K562 (cell line): ENCODE results near the gene PTCH1. TPM values are rescaled to one million over a fixed set of nuclear protein-coding genes. Genes with fewer than 3 reads are reported as not detected.

ENCODE experiments used
- ATF1 ChIP-seq, 2 experiments: fragments of 450-650 bp in 1 of 2; IDR thresholded peaks; 2 replicates each; pipeline ENCODE4 v1.6.1; 2016; ENCODE audit warnings: missing compliant biosample characterization in 1 of 2, missing genetic modification characterization in 1 of 2
- ATF6 ChIP-seq: sonication (generic); formaldehyde crosslinking; IDR thresholded peaks from 2 replicates; pipeline ENCODE4 v1.4.0; 2020; ENCODE audit warnings: mild to moderate bottlenecking, missing genetic modification reagents
- ELF1 ChIP-seq: fragments of 200-800 bp; sonication (Bioruptor generic); IDR thresholded peaks from 2 replicates; pipeline ENCODE4 v1.6.1; 2016; ENCODE audit warnings: missing genetic modification characterization, missing compliant biosample characterization
- FUS ChIP-seq: fragments of 200-400 bp; formaldehyde crosslinking; optimal IDR thresholded peaks from 2 replicates; pipeline ENCODE3; 2017; ENCODE audit warnings: low read depth, low read length
- HINFP ChIP-seq: fragments of 450-650 bp; conservative IDR thresholded peaks from 2 replicates; pipeline ENCODE4 v1.6.1; 2016; ENCODE audit warnings: missing genetic modification characterization, low read depth, mild to moderate bottlenecking, control low read depth, missing compliant biosample characterization
- IRF2 ChIP-seq: sonication (generic); formaldehyde crosslinking; IDR thresholded peaks from 2 replicates; pipeline ENCODE4 v1.8.1; 2022; ENCODE audit warnings: mild to moderate bottlenecking, missing genetic modification reagents
- MEF2A ChIP-seq: IDR thresholded peaks from 2 replicates; pipeline ENCODE4 v1.6.1; 2011; ENCODE audit warnings: low read depth, mild to moderate bottlenecking, low read length, moderate library complexity; ENCODE audit not compliant: control insufficient read depth
- NBN ChIP-seq: fragments of 450-650 bp; IDR thresholded peaks from 2 replicates; pipeline ENCODE4 v1.6.1; 2016; ENCODE audit warnings: low read depth, mild to moderate bottlenecking
- NEUROD1 ChIP-seq: fragments of 150-350 bp; IDR thresholded peaks from 2 replicates; pipeline ENCODE4 v1.6.1; 2014; ENCODE audit warnings: borderline replicate concordance, low read length, low read depth; ENCODE audit not compliant: partially characterized antibody
- NFIC ChIP-seq: fragments of 450-650 bp; IDR thresholded peaks from 2 replicates; pipeline ENCODE4 v1.6.1; 2017; ENCODE audit warnings: mild to moderate bottlenecking, inconsistent platforms
- NUFIP1 ChIP-seq: fragments of 450-650 bp; IDR thresholded peaks from 2 replicates; pipeline ENCODE4 v1.6.1; 2018; ENCODE audit not compliant: partially characterized antibody
- PHF20 ChIP-seq: fragments of 450-650 bp; IDR thresholded peaks from 2 replicates; pipeline ENCODE4 v1.6.1; 2018; ENCODE audit not compliant: partially characterized antibody
- POLR2A ChIP-seq: fragments of 450-650 bp; conservative IDR thresholded peaks from 2 replicates; pipeline ENCODE4 v1.6.1; 2016
- RUNX1 ChIP-seq: sonication (generic); IDR thresholded peaks from 2 replicates; pipeline ENCODE4 v1.6.1; 2016; ENCODE audit warnings: antibody characterized with exemption, low read depth
- UBTF ChIP-seq, 2 experiments: IDR thresholded peaks; 2 replicates each; pipeline ENCODE4 v1.6.1; 2012; ENCODE audit warnings: improper control_type of control experiment in 2 of 2, low read depth in 2 of 2, low read length in 2 of 2, borderline replicate concordance in 1 of 2
- ZBTB11 ChIP-seq, 3 experiments: fragments of 200-800 bp in 1 of 3; fragments of 250-450 bp in 1 of 3; fragments of 450-650 bp in 1 of 3; sonication (Bioruptor Pico) in 1 of 3; sonication (Bioruptor generic) in 1 of 3; formaldehyde crosslinking in 1 of 3; IDR thresholded peaks; 2 replicates each; pipeline versions ENCODE4 v1.6.1 to v1.8.0; 2016 to 2022; ENCODE audit warnings: mild to moderate bottlenecking in 2 of 3, missing genetic modification characterization in 2 of 3, missing compliant biosample characterization in 1 of 3, moderate library complexity in 1 of 3
- ZKSCAN3 ChIP-seq: fragments of 250-450 bp; sonication (Bioruptor Pico); IDR thresholded peaks from 2 replicates; pipeline ENCODE4 v1.4.0; 2020
- polyA plus RNA-seq, 8 experiments: library from polyadenylated mRNA; depleted of rRNA in 4 of 8; stranded (reverse) in 5 of 8; unstranded in 3 of 8; fragments of >200 nt; fragmentation: Nextera tagmentation in 2 of 8; fragmentation: Illumina TruSeq in 1 of 8; extraction: Ambion mirVana in 2 of 8; extraction: Trizol in 1 of 8; gene quantifications; 2 replicates each; pipeline versions ENCODE4 v1.2.1 to v1.2.3, GENCODE V29; 2011 to 2014; ENCODE audit warnings: inconsistent platforms in 1 of 8, missing spikeins in 1 of 8
- total RNA-seq, 7 experiments: library from RNA; depleted of rRNA in 6 of 7; stranded (reverse); fragments of >200 nt in 6 of 7; fragmentation: Illumina TruSeq in 2 of 7; extraction: Trizol in 2 of 7; gene quantifications; 2 replicates each; pipeline versions ENCODE4 v1.2.1 to v1.2.3, GENCODE V29; 2011 to 2021; ENCODE audit warnings: low replicate concordance in 1 of 7

PTCH1 gene
- total and polyA plus RNA-seq, 9 of the 15 experiments (the other 6 are each of a cell fraction or from before 2014, with no cell fraction given): 0.70 to 9.9 (median 3.8) TPM

- 0 out of 2 replicates have a peak, but pooled peaks have one; percentile 29 for TF ChIP-seq HINFP (tag)
- TF ChIP-seq NEUROD1: peak; percentile 22
- no peak for TF ChIP-seq ZKSCAN3 (CRISPR knock-in tag)
- peak; percentile 75 for TF ChIP-seq NFIC
- TF ChIP-seq NBN: peak; percentile 89
- TF ChIP-seq UBTF (IDR thresholded peaks at IDR 0.05; ENCODE audit: borderline replicate concordance in 1 of 2, low read depth in 2 of 2, low read length in 2 of 2): peak in 1 of 2 experiments; percentile 75; a peak in 2 of 4 replicates
- peak; percentile 87 for TF ChIP-seq ELF1 (tag)
- TF ChIP-seq PHF20: peak; percentile 3
- no peak for TF ChIP-seq ATF1 (CRISPR knock-in tag; IDR thresholded peaks at IDR 0.05)
- TF ChIP-seq ATF1 (tag; IDR thresholded peaks at IDR 0.05): peak; percentile 47
- TF ChIP-seq IRF2 (CRISPR knock-in tag): no peak
- no peak for TF ChIP-seq FUS
- TF ChIP-seq ZBTB11 (CRISPR knock-in tag; IDR thresholded peaks at IDR 0.05): no peak
- peak; percentile 60 for TF ChIP-seq NUFIP1
- peak; percentile 53; the same call in 1 of the 2 replicates for TF ChIP-seq POLR2A
- no peak; the same call in 1 of the 2 replicates for TF ChIP-seq RUNX1
- no peak for TF ChIP-seq MEF2A
- TF ChIP-seq ATF6: no peak
Measured at GRCh38 chr9:95434116-95435073, 82.4 kb downstream of the PTCH1 start (continued).
